BLaER1 treated with 17β-estradiol and CSF1 and Interleukin-3, amounts not matched to agents 10 nM and 100 nM (cell line): ENCODE data around the gene ANK3.

Experiments
- H3K27ac ChIP-seq, 11 experiments: shearing (Covaris generic); formaldehyde crosslinking; 2 replicates each; pipeline ENCODE4 v1.8.1; 2022
- H3K27me3 ChIP-seq, 11 experiments: shearing (Covaris generic); formaldehyde crosslinking; 2 replicates each; pipeline ENCODE4 v1.8.1; 2022
- H3K36me3 ChIP-seq, 11 experiments: shearing (Covaris generic); formaldehyde crosslinking; 2 replicates each; pipeline ENCODE4 v1.8.1; 2022
- H3K4me1 ChIP-seq, 10 experiments: shearing (Covaris generic); formaldehyde crosslinking; 2 replicates each; pipeline ENCODE4 v1.8.1; 2022
- H3K4me2 ChIP-seq, 11 experiments: shearing (Covaris generic); formaldehyde crosslinking; 2 replicates each; pipeline ENCODE4 v1.8.1; 2022
- H3K4me3 ChIP-seq, 10 experiments: shearing (Covaris generic); formaldehyde crosslinking; 2 replicates each; pipeline ENCODE4 v1.8.1; 2022
- H3K9ac ChIP-seq, 11 experiments: shearing (Covaris generic); formaldehyde crosslinking; 2 replicates each; pipeline ENCODE4 v1.8.1; 2022
- H3K9me3 ChIP-seq, 11 experiments: shearing (Covaris generic); formaldehyde crosslinking; replicated peaks in 1 of 11; 2 replicates each; pipeline ENCODE4 v1.8.1; 2022
- H4K20me1 ChIP-seq, 11 experiments: shearing (Covaris generic); formaldehyde crosslinking; 2 replicates each; pipeline ENCODE4 v1.8.1; 2022
- Cebpa-rat ChIP-seq, 11 experiments: shearing (Covaris generic); IDR thresholded peaks; 2 replicates each; pipeline ENCODE4 v1.8.1; 2022

ANK3 gene

GRCh38 chr10:60334991-60335390 lies 54.7 kb downstream of the ANK3 start:
- peaks cover 0 to 6% (median 2%) of the 10 kb centered on the region in 11 experiments; a peak in 9 of 22 replicates for H3K9me3 ChIP-seq
- no peaks in the 10 kb centered on the region for H3K36me3 ChIP-seq
- H4K20me1 ChIP-seq: no peaks in the 10 kb centered on the region
- H3K4me1 ChIP-seq: no peaks in the 10 kb centered on the region
- no peak overlapping the region for H3K4me3 ChIP-seq
- no peak for TF ChIP-seq Cebpa-rat (IDR thresholded peaks at IDR 0.05)
- no peaks in the 10 kb centered on the region for H3K27me3 ChIP-seq
- H3K27ac ChIP-seq: no peak overlapping the region
- H3K4me2 ChIP-seq: no peak overlapping the region
- no peak overlapping the region for H3K9ac ChIP-seq

DNA sequence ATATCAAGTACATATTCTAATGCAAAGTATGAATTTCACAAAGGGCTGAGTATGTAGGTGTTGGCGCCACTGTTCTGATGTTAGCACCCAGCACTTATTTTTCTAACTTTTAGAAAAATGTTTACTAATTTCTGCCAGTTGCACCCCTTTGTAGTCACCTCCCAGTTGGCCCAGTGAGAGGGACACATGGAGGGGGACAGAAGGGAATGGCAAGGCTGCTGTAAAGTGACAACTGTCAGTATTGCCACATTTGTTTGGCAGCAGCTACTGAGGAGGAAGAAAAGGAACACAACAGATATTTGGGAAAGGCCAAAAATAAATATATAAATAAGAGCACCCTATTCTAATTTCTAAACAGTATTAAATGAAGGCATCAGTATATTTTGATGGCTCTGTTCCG lies 57.3 kb downstream of the ANK3 start:
- no peaks in the 10 kb centered on the region for H3K36me3 ChIP-seq
- no peak overlapping the region for H3K27ac ChIP-seq
- H3K9ac ChIP-seq: no peak overlapping the region
- no peak overlapping the region for H3K4me3 ChIP-seq
- no peak overlapping the region for H3K4me2 ChIP-seq
- H3K4me1 ChIP-seq: no peaks in the 10 kb centered on the region
- H4K20me1 ChIP-seq: no peaks in the 10 kb centered on the region
- H3K27me3 ChIP-seq: no peaks in the 10 kb centered on the region
- H3K9me3 ChIP-seq: peaks cover 0 to 16% (median 8%) of the 10 kb centered on the region in 11 experiments; a peak in 12 of 22 replicates
- no peak for TF ChIP-seq Cebpa-rat (IDR thresholded peaks at IDR 0.05)

- no peak overlapping the region for H3K9ac ChIP-seq
- no peak overlapping the region for H3K27ac ChIP-seq
- no peaks in the 10 kb centered on the region for H3K27me3 ChIP-seq
- H3K4me2 ChIP-seq: no peak overlapping the region
- no peaks in the 10 kb centered on the region for H3K4me1 ChIP-seq
- H4K20me1 ChIP-seq: no peaks in the 10 kb centered on the region
- H3K36me3 ChIP-seq: no peaks in the 10 kb centered on the region
- peaks cover 0 to 16% (median 8%) of the 10 kb centered on the region in 11 experiments; a peak in 12 of 22 replicates for H3K9me3 ChIP-seq
- no peak for TF ChIP-seq Cebpa-rat (IDR thresholded peaks at IDR 0.05)
- H3K4me3 ChIP-seq: no peak overlapping the region
These were observed 57.8 kb downstream of the ANK3 start for GRCh38 chr10:60331886-60332285.

GRCh38 chr10:60323162-60323561 lies 66.5 kb downstream of the ANK3 start:
- Histone ChIP-seq H4K20me1 (no peaks in the 10 kb centered on the region), H3K4me3 (no peak overlapping the region), H3K4me2 (no peak overlapping the region), H3K27me3 (no peaks in the 10 kb centered on the region), H3K27ac (no peak overlapping the region), H3K9ac (no peak overlapping the region), H3K36me3 (no peaks in the 10 kb centered on the region), H3K4me1 (no peaks in the 10 kb centered on the region), H3K9me3 (no peaks in the 10 kb centered on the region)
- no peak for TF ChIP-seq Cebpa-rat (IDR thresholded peaks at IDR 0.05)

- no peaks in the 10 kb centered on the region for H4K20me1 ChIP-seq
- no peak overlapping the region for H3K27ac ChIP-seq
- no peak for TF ChIP-seq Cebpa-rat (IDR thresholded peaks at IDR 0.05)
- H3K27me3 ChIP-seq: no peaks in the 10 kb centered on the region
- H3K4me2 ChIP-seq: no peak overlapping the region
- H3K36me3 ChIP-seq: no peaks in the 10 kb centered on the region
- no peak overlapping the region for H3K4me3 ChIP-seq
- no peaks in the 10 kb centered on the region for H3K9me3 ChIP-seq
- no peaks in the 10 kb centered on the region for H3K4me1 ChIP-seq
- no peak overlapping the region for H3K9ac ChIP-seq
These were observed 69.0 kb downstream of the ANK3 start for GRCh38 chr10:60320666-60321065.

- H3K27ac ChIP-seq: no peak overlapping the region
- H3K4me3 ChIP-seq: no peak overlapping the region
- H3K27me3 ChIP-seq: no peaks in the 10 kb centered on the region
- peaks cover 0 to 29% (median 0%) of the 10 kb centered on the region in 10 experiments; a peak in 6 of 20 replicates for H3K4me1 ChIP-seq
- no peaks in the 10 kb centered on the region for H4K20me1 ChIP-seq
- H3K36me3 ChIP-seq: no peaks in the 10 kb centered on the region
- H3K9ac ChIP-seq: no peak overlapping the region
- H3K9me3 ChIP-seq: no peaks in the 10 kb centered on the region
- no peak for TF ChIP-seq Cebpa-rat (IDR thresholded peaks at IDR 0.05)
- H3K4me2 ChIP-seq: no peak overlapping the region
These were observed 73.6 kb downstream of the ANK3 start for GRCh38 chr10:60316029-60316428.

DNA sequence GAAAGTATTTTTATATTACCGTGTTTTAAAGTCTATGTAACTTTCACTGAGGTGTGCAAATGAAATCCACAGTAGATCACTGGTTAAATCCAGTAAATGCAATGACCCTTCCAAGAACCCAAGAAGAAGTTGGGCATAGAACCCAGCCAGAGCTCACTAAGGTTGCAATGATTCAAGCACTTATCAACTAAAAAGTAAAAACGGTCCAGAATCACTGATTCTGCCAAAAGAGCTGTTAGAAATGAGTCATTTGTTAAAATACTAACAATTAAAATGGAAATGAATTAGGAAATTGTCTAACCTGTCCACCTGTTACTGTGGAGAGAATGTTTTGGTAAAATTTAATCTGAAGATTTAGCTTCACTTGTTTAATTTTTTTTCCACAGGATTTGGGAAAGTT lies 74.4 kb downstream of the ANK3 start:
- Histone ChIP-seq H3K4me3 (no peak overlapping the region), H3K4me2 (no peak overlapping the region)

DNA sequence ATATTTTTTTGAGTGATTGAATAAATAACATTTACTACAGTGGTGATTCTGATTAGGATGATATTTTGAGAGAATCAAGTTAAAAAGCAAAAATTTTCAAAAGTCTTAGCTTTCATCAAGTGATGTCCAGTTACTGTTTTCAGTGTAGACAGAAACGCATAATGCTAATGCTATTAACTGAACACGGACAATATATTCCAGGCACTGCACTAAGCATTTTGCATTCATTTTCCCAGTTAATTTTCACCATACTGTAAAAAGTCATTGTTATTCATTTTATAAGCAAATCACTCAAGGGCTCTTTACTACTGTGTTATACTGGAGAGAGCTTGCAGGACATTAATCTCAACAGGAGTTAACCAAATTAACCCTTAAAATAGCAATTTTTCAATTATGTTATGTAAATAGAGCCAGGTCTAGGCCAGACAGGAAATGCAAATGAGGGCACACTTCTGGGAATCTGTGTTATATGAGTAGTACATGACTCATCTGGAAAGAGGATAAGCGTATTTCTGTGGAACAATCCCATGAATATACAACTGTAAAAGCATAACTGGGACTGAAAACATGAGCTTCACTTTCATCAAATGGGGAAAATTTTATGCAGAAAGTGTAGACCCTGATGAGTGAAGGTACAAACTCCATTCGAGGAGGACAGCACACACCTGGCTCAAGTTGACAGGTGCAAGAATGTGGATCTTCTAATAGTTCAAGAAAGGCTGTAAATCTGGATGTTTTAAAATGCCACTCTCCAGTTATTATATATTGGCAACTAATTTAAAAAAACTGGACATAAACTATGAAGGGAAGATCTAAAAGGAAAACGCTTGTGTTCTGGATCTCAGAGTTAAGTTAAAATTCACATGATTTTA lies 75.4 kb downstream of the ANK3 start:
- Histone ChIP-seq H4K20me1 (no peaks in the 10 kb centered on the region), H3K9me3 (no peaks in the 10 kb centered on the region), H3K27me3 (no peaks in the 10 kb centered on the region), H3K4me3 (no peak overlapping the region), H3K27ac (no peak overlapping the region), H3K9ac (no peak overlapping the region), H3K4me1 (peaks cover 0 to 29% (median 0%) of the 10 kb centered on the region in 10 experiments; a peak in 6 of 20 replicates), H3K4me2 (peak overlapping the region in 3 of 11 experiments; percentile 48 to 78 (median 72); a peak in 7 of 22 replicates), H3K36me3 (no peaks in the 10 kb centered on the region)
- TF ChIP-seq Cebpa-rat (IDR thresholded peaks at IDR 0.05): no peak

More for the DNA sequence above, 74.4 kb downstream of the ANK3 start:
- H3K9ac ChIP-seq: no peak overlapping the region
- no peaks in the 10 kb centered on the region for H3K9me3 ChIP-seq
- peaks cover 0 to 29% (median 0%) of the 10 kb centered on the region in 10 experiments; a peak in 6 of 20 replicates for H3K4me1 ChIP-seq
- no peaks in the 10 kb centered on the region for H3K36me3 ChIP-seq
- H3K27ac ChIP-seq: no peak overlapping the region
- no peaks in the 10 kb centered on the region for H4K20me1 ChIP-seq
- TF ChIP-seq Cebpa-rat (IDR thresholded peaks at IDR 0.05): no peak
- no peaks in the 10 kb centered on the region for H3K27me3 ChIP-seq

DNA sequence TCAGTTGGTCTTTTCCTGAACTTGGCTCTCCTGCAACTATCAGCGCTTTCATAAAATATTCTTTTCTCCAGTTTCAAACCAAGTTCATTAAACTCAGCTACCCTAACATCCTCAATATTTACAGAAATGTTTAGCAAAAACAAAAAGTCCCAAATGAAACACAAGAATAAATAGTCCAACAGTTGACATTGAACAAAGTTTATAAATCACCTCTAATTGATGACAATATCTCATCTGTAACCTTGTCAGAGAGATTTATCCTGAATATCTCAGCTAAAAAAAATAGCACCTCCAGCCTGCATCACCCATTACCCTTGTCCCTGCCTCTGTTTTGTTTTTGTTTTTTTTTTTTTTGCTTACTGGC lies 76.1 kb downstream of the ANK3 start:
- Histone ChIP-seq H3K4me2 (peak overlapping the region in 3 of 11 experiments; percentile 48 to 78 (median 72); a peak in 6 of 22 replicates), H4K20me1 (no peaks in the 10 kb centered on the region), H3K9ac (no peak overlapping the region), H3K4me1 (peaks cover 0 to 29% (median 0%) of the 10 kb centered on the region in 10 experiments; a peak in 6 of 20 replicates), H3K27ac (no peak overlapping the region), H3K4me3 (no peak overlapping the region), H3K27me3 (no peaks in the 10 kb centered on the region), H3K36me3 (no peaks in the 10 kb centered on the region), H3K9me3 (no peaks in the 10 kb centered on the region)
- no peak for TF ChIP-seq Cebpa-rat (IDR thresholded peaks at IDR 0.05)
